Measurements from ENCODE around the gene DHCR7. TPM values are rescaled to one million over a fixed set of nuclear protein-coding genes. Genes with fewer than 3 reads are reported as not detected.
A peak's percentile ranks its signal among the peaks of the same experiment; 100 is the strongest.

DHCR7 gene
- total RNA-seq, 1 donor from 2014 or later: 97.0 TPM

DNA sequence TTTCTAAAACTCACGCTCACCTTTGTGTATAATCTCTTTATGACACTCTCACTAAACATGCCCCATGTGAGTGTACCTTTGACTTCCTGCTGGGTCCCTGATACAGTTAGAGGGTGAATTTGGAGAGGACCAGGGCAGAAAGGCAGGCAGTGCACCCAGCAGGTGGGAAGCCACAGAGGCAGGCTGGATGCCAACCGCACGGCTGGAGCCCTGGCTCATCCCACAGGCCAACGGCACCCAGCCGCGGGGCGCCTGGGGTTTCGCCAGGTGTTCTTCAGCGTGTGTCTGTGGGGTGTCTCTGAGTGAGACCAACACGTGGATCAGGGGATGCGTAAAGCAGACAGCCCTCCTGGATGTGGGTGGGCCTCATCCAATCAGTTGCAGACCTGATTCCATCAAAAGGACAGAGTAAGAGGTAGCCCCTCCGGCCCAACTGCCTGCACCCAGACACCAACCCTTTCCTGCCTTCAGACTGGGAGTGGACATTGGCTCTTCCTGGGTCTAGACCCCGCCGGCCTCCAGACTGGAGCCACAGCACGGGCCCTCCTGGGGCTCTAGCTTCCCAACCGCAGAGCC is 51.6 kb downstream of the DHCR7 start:
- H3K4me3 Mint-ChIP-seq: no peak overlapping the region
- DNase-seq (ENCODE audit: extremely low spot score, unreplicated experiment): no peak
- H3K27ac Mint-ChIP-seq: no peak overlapping the region
- H3K9me3 Mint-ChIP-seq: no peaks in the 10 kb centered on the region
- no peaks in the 10 kb centered on the region for H3K36me3 Mint-ChIP-seq
- peaks cover 22% of the 10 kb centered on the region for H3K27me3 Mint-ChIP-seq
- no peak for TF ChIP-seq CTCF (conservative IDR thresholded peaks at IDR 0.05)
- peaks cover 16% of the 10 kb centered on the region for H3K4me1 Mint-ChIP-seq (ENCODE audit: unreplicated experiment)

DNA sequence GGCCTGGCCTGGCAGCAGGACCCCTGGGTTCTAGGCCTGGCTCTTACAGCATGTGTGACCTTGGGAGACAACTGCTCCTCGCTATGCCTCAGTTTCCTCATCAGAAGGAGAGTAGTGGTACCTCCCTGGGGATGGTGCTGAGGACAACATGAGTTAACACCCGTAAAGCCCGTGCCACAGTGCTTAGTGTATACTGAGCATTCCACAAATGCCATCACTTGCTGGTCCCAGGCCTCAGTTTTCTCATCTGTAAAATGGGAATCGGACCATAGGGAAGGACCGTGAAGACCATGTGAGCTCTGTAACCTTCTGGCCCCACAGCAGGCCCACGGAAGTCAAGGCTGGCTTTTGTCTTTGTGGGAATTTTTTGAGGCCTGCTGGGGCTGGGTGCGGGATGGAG is 52.4 kb downstream of the DHCR7 start:
- Mint-ChIP-seq H3K4me3 (no peak overlapping the region), H3K27ac (no peak overlapping the region), H3K4me1 (ENCODE audit: unreplicated experiment) (peaks cover 21% of the 10 kb centered on the region), H3K27me3 (peaks cover 30% of the 10 kb centered on the region), H3K36me3 (no peaks in the 10 kb centered on the region), H3K9me3 (no peaks in the 10 kb centered on the region)
- no peak for DNase-seq (ENCODE audit: extremely low spot score, unreplicated experiment)
- no peak for TF ChIP-seq CTCF (conservative IDR thresholded peaks at IDR 0.05)

DNA sequence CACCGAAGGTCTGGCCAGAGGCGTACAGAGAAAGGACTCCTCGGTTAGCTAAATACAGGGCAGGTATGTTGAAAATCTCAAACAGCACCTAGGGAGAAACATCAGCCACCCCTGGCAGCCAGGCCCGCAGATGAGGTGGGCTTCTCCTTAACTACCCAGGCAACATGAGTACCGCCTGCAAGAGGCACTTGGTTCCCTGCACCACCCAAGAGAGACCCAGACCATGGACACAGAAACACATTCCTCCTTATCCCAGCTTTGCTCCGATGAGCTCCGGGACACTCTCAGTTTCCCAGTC is 53.0 kb downstream of the DHCR7 start:
- peaks cover 21% of the 10 kb centered on the region for H3K4me1 Mint-ChIP-seq (ENCODE audit: unreplicated experiment)
- peak overlapping the region; percentile 45 for H3K27ac Mint-ChIP-seq
- no peak for DNase-seq (ENCODE audit: extremely low spot score, unreplicated experiment)
- no peak for TF ChIP-seq CTCF (conservative IDR thresholded peaks at IDR 0.05)
- no peaks in the 10 kb centered on the region for H3K9me3 Mint-ChIP-seq
- no peaks in the 10 kb centered on the region for H3K36me3 Mint-ChIP-seq
- peaks cover 35% of the 10 kb centered on the region for H3K27me3 Mint-ChIP-seq
- peak overlapping the region; percentile 32 for H3K4me3 Mint-ChIP-seq

DNA sequence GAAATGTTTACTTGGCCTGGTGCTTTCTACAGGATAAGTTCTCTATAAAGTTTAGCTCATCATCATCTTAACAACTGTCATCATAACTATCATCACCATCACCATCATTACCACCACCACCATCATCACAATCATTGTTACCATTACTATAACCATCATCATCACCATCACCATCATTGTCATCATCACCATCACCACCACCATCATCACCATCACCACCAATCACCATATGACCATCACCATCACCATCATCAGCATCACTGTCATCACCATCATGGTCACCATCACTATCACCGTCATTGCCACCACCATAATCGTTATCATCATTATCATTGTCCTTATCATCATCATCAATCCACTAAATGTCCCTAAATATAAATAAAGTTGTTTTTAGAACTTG is 54.9 kb downstream of the DHCR7 start:
- H3K9me3 Mint-ChIP-seq: no peaks in the 10 kb centered on the region
- H3K27me3 Mint-ChIP-seq: peaks cover 50% of the 10 kb centered on the region
- H3K27ac Mint-ChIP-seq: no peak overlapping the region
- peaks cover 21% of the 10 kb centered on the region for H3K4me1 Mint-ChIP-seq (ENCODE audit: unreplicated experiment)
- no peak for DNase-seq (ENCODE audit: extremely low spot score, unreplicated experiment)
- no peak overlapping the region for H3K4me3 Mint-ChIP-seq
- no peaks in the 10 kb centered on the region for H3K36me3 Mint-ChIP-seq
- TF ChIP-seq CTCF (conservative IDR thresholded peaks at IDR 0.05): no peak

GRCh38 chr11:71391796-71392195 is 56.4 kb downstream of the DHCR7 start:
- peaks cover 58% of the 10 kb centered on the region for H3K27me3 Mint-ChIP-seq
- no peak overlapping the region for H3K4me3 Mint-ChIP-seq

More at GRCh38 chr11:71391796-71392195, 56.4 kb downstream of the DHCR7 start:
- no peak for DNase-seq (ENCODE audit: extremely low spot score, unreplicated experiment)
- Mint-ChIP-seq H3K27ac (no peak overlapping the region), H3K4me1 (ENCODE audit: unreplicated experiment) (peaks cover 21% of the 10 kb centered on the region), H3K9me3 (peaks cover 5% of the 10 kb centered on the region), H3K36me3 (no peaks in the 10 kb centered on the region)
- no peak for TF ChIP-seq CTCF (conservative IDR thresholded peaks at IDR 0.05)
